GM21515 (cell line): Measurements from ENCODE around the gene SREBF2.

Source experiments
- ATAC-seq: cut with Tn5 transposase; IDR thresholded peaks from one replicate; pipeline ENCODE4 v1.9.1; 2021; ENCODE audit not compliant: unreplicated experiment

The SREBF2 gene

DNA sequence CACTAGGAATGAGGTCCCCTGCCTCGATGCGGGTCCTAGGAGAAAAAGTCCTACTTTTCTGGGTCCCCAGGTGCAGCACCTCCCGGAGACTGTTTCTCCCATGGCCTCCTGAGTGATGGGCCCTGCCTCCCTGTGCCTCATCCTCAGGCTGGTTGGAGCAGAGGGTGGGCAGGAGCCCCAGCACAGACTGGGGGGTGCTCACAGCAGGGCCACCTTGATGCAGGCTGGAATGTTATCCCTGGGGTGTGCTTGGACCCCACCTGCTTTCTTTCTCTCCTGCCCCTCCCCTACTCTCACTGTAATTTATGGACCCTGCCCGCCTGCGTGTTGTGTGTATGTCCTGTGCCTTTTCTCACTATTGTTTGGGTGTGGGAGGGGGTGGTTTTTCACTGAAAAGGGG is 73.9 kb downstream of the SREBF2 start:
- ATAC-seq: no peak

DNA sequence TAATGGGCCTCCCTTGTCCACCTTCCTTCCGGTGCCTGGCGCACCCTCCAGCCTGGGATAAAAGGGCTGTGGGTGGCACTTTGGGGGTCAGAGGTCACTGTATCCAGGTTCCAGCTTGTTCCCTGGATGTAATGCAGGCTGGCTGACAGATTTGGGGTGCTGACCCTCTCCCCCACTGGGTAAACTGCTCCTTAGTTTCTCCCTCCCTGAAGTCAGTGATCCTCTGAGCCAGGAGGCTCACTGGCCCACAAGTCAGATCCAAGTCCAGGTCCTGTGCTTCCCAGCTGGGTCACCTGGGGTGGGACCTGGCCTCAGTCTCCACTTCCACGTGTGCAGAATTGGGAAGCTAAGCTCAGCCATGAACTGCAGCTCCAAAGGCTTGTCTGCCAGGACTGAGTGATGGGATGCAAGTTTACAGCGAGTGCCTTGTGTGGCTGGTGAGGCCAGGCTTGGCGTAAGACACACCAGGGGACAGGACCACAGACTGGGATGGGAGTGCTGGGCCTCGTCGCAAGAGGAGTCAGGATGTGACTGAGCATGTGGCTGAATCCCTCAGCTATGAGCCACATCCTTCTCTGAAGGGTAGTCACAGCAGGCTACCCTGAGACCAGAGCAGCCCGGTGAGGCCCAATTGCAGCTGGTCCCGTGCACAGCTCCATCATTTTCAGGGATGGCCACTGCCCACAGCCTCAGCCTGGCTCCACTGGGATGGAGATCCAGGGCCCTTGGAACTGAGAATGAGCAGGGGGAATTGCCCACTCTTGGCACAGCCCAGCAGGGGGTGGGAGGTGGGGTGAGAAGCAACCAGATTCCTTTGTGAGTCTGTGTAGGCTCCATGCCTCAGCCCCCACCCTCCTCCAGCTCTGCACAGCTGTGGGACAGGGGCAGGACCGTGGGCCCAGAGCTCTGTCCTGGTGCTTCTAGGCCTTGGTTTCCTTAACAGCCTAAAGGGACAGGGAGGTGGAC is 74.8 kb downstream of the SREBF2 start:
- ATAC-seq: no peak

DNA sequence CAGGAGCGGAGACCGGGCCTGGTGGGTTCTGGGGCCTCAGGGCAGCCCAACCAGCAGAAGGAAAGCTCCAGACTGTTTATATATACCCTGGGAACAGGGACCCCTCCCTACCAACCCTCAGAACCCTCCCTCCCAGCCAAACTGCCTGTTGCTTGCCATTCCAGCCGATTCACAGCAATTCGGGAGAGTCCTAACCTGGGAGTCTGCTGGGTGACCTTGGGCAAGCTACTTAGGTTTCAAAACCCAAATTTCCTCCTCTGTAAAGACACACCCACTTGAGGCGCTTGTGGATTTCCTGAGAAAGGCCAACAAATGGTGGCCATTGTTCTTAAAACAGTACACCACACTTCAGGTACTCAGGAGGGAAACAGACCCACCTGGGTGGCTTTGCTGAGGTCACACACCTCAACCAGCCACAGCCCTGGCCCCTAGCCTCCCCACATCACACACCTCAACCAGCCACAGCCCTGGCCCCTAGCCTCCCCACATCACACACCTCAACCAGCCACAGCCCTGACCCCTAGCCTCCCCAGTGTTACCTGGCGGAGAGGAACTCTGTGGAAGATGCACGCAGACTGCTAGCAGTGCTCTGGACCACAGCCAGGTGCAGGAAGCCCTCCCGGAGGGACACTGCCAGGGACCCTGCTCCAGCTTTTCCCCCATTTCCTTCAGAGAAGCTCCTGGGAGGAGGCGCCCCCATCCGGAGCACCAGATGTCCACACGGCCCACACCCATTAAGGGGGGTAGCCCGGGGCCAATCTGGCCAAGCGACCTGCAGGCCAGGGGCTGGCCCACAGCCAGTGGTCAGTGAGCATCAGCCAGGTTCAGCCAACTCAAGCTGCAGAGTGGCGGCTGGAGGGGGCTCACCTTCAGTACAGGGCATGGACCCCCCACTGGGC is 75.8 kb downstream of the SREBF2 start:
- no peak for ATAC-seq

DNA sequence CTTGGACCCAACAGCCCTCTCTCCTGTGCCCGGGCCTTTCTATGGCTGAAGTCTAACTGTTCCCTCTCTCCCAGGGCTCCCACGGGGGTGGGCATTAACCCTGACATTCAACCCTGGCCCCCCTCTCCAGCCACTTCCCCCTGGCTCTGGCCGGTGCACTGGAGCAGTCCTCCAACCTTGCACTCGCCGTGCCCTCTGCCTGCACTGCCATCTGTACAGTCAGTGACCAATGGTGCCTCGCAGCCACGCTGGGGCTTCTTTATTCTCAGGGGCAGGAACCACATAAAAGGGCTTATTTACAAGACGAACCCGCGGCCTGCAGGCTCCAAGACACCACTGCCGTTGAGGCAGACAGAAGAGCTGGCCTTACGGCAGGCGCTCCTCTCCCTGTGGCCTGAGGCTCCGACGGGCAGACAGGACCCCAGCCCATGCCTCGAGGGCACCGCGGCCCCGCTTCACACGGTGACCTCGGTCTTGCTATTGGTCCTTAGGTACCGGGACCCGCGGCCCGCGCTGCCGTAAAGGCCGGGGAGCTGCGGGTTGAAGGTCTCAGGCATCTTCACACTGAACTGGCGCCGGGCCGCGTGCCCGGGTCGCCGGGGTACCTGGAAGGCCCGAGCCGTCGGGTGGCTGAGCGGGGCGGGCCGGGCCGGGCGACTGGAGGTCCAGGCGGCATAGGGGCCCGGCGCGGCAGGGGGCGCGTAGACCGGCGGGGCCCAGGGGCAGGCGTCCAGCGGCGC is 76.6 kb downstream of the SREBF2 start:
- ATAC-seq: no peak

DNA sequence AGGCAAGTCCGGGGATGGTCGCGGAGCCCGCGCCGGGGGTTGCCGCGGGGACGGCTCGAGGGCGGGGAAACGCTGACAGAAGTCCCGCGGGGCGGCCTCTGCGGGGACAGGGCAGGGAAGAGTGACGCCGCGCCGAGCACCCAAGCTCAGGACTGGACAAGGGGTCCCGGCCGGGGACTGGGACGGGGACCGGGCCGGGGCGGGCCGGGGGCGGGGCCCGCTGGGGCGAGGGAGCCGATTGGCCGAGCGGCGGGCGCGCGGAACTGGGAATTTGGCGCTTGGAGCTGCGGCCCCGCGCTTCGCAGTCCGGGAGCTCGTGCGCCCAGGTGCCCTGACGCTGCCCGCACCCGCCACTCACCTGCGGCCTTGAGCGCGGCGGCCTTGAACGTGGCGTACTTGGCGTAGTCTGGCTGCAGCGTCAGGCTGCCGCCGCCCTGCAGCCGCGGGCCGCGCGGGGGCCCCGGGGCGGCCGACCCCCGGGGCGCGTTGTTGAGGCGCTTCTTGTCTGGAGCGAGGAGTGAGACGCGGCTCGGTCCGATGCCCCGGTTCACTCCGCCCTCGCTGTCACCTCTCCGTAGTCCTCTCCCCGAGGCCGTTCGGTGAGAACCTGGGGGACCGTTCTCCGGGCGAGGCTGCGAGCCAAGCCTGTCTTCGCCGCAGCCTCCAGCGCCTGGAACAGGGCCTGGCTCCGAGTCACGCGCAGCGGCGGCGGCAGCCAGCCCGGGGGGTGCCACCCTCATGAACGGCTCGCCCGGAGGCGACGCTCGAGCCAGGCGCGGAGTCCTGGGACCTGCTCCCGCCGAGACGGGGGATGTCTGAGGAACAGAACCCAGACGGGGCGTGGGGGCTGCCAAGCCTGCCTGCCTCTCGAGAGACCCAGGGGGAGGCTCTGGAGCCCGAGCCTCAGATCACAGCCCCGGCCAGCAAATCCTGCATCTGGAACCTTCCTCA is 77.4 kb downstream of the SREBF2 start:
- ATAC-seq: no peak

DNA sequence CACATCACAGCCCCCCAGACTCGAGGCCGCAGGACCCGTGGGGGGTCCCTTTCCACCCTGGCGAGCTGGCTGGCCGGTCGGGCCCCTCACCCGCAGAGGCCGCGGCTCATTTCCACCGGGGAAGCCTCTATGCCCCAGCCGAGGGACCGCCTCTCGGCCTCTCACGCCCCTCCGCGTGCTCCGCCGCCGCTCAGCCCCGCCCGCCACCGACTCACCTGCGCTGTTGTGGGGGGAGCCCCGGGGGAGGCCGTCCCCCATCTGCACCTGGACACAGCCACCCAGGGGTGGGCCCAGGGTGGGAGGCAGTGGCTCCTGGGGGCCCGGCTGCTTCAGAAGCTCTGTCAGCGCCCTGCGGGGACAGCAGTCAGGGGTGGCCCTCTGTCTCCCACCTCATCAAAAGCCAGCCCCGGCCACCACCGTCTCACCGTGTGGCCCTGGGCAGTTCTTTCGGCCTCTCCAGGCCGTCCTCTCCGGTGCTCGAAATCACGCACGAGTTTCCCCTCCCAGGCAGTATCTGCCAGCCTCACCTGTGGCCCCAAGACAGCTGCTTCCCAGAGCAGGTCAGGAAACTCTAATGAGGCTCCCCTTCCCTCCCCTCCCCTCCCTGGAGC is 78.2 kb downstream of the SREBF2 start:
- no peak for ATAC-seq

DNA sequence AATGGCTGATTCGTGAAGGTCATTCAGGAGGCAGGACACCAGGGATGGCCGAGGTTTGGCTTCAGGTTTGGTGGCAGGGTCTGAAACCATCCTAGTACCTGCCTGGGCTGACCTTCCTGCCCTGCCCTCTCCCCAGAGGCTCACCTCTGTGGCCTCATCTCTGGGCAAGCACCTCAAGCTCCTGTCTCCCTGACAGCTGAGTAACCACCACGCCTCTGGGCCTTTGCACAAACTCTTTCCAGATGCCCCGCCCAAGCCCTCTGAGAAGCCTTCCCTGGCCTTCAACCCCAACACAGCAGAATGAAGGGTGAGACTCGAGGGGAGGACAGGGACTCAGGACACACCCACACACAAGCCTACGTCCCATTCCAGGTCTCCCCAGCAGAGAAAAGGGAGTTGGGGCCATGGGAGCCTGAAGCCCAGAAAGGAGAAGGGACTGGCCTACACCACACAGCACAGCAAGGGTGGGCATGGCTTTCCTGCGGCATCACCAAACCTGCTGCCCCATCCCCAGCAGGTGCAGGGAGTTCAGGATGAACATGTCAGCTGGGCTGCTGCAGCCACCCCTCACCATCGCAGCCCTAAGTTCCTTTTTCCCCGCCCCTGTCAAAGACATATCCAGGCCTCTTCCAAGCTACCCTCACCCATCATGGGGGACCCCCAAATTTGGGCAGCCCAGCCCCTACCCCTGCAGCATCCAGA is 79.6 kb downstream of the SREBF2 start:
- no peak for ATAC-seq

DNA sequence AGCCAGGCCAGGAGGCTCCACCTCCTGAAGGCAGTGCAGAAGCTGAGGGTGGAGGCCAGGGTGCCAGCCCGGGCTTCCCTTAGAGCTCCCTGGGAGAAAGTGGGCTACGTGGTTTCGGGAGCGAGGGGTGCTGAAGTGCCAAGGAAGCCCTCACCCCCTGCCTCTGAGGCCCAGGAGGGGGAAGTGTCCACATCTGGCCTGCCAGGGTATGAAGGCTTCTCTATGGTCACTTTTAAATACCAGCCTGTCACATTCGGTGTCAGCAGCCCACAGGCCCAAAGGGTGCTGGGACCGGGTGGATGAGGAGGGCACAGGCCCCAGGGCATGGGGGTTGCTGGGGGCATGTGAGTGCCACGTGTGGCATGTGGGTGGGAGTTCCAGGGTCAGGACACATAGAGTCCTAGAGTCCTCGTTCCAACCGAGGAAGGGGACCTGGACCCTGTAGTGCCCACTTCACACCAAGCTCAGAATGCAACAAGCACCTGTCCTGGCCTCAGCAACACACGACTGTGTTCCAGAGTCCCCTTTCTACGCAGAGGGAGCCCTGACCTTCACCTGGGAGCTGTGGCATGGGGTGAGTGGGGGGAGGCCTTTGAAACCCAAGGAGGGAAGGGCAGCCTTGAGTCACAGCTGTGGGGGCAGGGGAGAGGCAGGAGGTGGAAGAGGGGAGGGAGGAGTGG is 80.3 kb downstream of the SREBF2 start:
- no peak for ATAC-seq

DNA sequence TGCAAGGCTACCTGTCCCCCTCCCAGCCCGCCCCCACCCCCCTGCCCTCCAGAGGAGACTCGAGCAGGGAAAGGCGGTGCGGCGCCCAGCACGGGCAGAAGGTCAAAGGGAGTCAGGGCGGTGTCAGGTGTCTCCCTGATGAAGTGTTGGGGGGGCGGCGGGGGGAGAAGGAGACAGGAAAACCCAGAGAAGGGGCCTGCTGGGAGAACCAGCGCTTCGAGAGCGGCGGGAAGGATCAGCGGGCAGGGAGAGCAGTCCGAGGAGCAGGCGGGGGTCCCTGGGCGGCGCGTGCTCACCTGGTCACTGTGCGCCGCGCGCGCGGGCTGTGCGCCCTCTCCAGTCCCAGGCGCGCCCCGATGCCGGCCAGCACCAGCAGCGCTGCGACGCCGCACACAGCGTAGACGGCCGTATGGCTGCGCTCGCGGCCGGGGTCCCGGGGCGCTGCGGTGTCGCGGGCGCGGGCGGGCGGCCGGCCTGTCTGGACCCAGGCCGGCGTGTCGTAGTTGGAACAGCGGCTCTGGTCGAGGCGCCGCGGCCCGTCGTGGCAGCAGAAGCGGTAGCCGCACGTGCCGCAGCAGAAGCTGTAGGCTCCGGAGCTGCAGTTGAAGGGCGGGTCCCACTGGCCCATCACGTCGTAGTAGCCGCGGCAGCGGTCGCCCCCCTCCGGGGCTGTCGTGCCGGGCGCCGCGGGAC is 81.1 kb downstream of the SREBF2 start:
- no peak for ATAC-seq

DNA sequence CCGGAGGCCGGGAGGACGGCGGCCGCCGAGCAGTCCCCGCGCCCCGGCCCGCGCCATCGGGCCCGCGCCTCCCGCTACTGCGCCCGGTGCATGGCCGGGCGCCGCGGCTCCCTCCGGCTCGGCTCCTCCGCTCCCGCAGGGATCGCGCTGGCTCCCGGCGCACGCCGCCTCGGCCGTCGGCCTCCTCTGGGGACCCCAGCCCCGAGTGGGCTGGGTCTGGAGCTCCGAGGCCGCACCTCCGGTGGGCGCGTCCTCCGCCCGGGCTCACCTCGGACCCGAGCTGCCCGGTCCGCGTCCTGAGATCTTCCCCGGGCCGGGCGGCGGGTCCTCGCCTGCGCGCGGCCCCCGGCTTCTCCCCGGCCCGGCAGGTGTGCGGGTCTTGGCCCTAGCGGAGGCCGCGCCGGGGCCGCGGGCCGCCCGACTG is 81.7 kb downstream of the SREBF2 start:
- no peak for ATAC-seq

DNA sequence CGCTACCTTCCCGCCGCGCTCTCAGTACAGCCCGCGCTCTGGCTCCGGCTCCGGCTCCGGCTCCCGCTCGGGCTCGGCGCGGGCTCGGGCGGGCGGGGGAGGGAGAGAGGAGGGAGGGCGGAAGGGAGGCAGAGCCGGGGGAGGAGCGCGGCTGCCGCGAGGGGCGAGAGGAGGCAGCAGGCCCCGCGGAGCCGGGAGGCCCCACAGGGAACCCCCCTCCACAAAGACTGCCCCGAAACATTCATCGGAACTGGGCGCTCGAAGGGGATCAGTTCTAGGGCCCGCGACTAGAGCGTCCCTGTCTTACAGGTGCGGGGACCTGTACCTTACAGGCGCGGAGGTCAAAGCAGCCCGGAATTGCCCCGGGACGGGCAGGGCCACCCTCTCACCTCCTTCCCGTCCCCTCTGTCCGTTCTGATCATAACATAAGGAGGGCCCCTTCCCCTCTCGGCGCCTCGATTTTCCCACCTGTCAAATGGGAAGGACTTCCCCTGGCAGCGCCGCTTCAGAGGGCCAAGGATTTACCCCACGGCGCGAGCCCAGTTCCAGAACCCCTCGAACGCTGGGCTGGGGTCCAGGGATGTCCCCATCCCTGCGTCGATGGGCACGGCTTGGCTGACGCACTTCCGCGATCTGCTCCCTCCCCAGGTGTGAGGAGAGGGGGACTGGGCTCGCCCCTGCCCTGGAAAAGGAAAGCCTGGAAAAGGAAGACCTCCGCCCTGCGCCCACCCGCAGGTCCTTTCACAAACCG is 82.3 kb downstream of the SREBF2 start, which contains the start of gene SHISA8:
Gene SHISA8 (minus strand): TSS at position 40 of the 751 bp plus-strand sequence. CDS start 407 bp downstream, outside the sequence.
- no peak for ATAC-seq

DNA sequence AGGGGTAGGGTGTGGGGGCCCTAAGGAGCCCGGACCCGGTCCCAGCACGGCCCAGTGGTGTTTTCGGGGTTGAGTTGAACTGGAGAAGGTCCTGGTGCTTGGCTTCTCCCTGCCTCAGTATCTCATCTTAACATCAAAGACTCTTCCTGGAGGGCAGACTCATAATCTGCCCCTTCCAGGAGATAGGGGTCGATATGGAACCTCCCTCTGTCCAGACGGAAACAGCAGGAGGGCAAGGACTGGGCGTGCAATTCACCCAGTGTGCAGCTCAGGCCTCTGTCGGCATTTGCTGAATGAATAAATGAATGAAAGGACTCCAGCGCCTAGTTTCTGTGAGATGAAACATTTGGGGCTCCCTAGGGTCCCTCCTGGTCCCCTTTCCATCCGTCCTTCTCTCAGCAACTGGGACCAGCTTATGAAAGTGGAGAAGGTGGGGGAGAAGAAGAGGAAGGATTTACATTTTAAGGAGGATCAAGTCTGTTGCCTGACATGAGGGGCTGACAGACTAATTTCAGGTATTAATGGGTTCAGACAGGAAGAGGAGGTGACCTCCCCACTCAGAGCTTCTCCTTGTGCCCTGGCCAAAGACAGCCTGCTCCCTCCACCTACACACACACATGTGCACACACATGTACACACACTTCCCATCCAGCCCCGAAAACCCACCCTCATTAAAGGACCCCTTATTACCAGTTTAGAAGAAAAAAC is 83.0 kb downstream of the SREBF2 start:
- ATAC-seq: no peak

DNA sequence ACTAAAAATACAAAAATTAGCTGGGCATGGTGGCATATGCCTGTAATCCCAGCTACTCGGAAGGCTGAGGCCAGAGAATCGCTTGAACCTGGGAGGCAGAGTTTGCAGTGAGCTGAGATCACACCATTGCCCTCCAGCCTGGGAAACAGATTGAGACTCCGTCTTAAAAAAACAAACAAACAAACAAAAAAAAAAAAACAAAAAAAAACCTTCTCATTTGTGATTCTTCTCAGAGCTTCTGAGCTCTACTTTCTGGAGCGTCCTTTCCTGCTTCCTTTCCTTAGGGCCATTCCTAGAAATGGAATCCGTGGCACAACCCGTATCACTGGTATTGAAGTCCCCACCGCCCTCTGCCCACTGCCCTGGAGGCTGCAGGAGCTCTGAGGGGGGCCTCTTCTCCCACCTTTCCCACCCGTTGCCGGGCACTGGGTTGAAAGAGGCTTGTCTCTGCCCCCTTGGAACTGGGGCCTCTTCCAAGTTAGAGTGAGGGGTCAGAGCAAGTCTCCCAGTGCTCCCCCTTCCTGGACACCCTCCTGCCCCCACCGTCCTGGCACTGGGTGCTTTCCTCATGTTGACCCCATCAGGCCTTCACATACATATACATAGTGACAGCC is 83.9 kb downstream of the SREBF2 start:
- no peak for ATAC-seq

DNA sequence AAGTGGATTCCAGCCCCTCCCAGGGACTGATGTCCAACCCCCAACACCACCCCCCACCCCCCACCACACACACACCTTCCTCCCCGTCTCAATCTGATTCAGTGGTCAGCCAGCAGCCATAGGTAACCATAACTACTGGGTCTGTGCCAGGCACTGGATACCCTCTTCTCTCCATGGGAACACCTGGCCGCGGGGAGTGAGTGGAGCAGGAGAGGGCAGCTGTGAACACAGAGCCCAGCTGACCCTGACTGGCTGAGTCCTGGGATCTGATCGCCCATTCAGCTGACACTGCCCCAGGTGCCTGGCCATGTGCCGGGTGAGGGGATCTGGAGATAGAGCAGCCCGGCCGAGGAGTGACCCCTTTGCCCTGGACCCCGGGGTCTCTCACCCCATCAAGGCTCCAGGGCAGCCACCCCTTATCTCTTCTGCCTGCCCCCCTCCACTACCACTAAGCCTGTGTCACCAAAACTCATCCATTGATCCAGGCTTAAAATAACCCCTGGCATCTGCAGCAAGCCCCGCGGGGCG is 84.5 kb downstream of the SREBF2 start:
- ATAC-seq: no peak

DNA sequence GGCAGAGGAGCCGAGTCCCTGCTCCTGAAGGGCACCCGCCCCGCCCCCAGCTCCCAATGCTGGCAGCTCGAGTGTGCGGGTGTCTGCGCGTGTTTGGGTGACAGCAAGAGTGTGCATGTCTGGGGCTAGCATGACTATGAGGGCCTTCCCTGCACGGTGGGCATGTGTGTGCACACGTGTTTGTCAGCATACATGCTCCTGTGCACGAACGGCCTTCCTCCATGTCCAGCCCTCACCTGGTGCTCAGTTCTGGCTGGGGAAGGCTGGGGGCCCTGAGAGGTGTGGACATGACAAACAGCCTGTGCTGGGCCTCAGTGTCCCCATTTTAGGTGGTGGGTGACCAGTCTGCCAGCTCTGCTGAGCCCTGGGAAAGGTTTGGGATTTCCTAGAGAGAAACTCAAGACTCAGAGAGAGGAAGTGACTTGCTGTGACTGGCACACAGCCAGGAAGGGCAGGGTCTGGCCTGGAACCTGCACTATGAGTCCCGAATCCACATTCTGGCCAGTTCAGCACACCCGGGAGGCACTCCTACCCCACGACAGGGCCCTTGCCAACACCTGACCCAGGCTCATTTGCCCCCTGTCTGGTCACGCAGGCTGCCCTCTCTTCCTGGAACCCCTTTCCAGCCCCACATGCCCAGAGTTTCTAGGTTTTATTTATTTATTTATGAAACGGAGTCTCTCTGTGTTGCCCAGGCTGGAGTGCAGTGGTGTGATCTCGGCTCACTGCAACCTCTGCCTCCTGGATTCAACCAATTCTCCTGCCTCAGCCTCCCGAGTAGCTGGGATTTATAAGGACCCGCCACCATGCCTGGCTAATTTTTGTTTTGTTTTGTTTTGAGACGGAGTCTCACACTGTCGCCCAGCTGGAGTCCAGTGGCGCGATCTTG is 85.2 kb downstream of the SREBF2 start:
- no peak for ATAC-seq
